Ishikawa (cell line): Measurements from ENCODE around the gene NUP50.

ENCODE experiments used
- FOXM1 ChIP-seq: IDR thresholded peaks from 2 replicates; pipeline ENCODE4 v1.6.1; 2012; ENCODE audit warnings: low read depth, borderline replicate concordance
- TF ChIP-seq, protein P1 (sequence below): IDR thresholded peaks from 2 replicates; pipeline ENCODE4 v1.6.1; 2012

DNA sequence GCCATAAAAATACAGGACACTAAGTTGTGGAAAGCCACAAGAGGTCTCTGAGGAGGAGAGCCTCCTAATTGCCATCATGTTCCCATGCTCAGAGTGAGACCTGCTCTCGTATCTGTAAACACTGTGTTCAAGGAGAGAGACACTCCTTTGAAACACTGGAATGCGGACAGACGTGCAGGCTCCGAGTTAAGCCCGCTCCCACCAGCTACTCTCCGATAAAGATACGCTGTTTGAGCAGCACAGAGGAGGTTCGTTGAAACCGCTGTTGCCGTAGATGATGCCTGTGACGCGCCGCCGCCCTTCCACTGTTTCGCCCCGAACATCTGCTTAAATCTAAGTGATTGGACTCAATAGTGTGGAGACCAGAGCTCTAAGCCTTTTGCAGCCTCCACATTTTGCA, 25.1 kb downstream of the NUP50 start:
- no peak for TF ChIP-seq FOXM1
- TF ChIP-seq, protein P1, sequence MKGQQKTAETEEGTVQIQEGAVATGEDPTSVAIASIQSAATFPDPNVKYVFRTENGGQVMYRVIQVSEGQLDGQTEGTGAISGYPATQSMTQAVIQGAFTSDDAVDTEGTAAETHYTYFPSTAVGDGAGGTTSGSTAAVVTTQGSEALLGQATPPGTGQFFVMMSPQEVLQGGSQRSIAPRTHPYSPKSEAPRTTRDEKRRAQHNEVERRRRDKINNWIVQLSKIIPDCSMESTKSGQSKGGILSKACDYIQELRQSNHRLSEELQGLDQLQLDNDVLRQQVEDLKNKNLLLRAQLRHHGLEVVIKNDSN = no peak
